NCI-H82 (cell line): Measurements from ENCODE around the gene NOP14.
A peak's percentile ranks its signal among the peaks of the same experiment; 100 is the strongest.
"Not testable (repeated sequence)": the region's sequence is repeated elsewhere in the genome, so short reads cannot be mapped to it uniquely, and the experiment has no call there.

ENCODE experiments used
- DNase-seq: peaks from one replicate; lab custom pipeline; 2025; lab: John Stamatoyannopoulos, UW

The NOP14 gene

DNA sequence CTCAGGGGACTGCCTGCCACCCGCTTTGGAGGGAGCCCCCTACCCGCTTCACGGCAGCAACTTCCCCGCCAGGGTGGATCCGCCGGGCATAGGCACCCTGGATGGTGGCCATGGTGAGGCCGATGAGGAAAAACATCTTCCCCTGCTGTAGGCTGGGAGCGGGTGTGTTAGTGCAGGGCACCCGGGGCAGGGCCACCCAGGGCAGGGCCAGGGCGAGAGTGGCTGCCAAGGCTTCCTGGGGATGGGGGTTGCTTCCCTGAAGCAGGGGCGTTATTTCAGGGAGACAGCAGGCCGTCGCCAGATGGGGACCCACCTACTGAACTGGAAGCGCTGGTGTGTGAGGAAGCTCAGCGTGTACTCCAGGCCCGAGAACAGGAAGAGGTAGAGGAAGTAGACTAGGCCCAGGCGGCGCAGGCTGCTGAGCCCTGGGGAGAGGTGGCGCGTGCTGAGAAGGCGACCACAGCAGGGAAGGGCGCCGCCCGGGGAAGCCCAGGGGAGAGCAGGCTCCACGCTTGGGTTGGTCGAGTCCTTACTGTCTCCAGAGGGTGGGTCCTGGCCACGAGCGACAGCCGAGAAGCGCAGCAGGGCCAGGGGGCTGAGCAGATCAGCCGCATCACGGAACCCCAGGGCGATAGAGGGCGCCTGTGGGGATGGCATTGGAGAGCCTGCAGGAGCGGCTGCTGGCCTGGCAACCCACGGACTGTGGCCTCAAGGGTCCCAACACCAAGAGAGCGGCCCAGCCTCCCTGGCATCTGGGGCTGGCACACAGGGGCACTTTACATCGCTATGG lies 31.5 kb downstream of the NOP14 start:
- DNase-seq, result peak; percentile 18

DNA sequence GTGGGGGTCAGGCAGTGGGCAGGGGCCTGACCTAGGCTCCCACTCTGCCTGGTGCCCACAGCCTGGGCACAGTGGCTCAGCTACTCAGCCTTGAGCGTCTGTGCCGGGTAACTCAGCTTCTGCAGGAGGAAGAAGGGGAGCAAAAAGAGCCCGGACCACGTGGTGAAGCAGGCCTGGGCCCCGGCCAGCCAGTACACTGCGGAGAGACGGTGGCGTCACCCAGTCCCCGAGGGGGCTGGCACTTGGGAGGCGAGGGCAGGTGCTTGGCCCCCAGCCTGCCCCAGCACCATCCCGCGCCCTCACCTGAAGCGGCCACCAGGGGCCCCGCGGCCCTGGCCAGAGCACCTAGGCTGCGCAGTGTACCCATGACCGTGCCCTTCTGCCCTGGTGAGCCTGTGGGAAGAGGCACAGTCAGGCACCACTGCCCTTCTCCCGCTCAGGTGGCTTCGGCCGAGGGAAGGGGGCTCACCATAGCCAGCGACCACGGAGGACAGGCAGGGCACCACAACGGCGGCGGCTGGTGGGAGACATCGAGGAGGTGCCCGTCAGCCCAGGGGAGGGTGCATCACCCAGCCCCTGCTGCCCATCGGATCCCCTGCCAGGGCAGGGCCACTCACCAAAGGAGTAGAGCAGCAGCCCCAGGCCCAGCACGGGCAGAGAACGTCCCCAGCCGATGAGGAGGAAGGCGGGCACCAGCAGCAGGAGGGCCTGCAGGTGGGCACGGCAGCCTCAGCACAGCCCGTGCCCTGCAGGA lies 32.3 kb downstream of the NOP14 start:
- DNase-seq, result no peak

DNA sequence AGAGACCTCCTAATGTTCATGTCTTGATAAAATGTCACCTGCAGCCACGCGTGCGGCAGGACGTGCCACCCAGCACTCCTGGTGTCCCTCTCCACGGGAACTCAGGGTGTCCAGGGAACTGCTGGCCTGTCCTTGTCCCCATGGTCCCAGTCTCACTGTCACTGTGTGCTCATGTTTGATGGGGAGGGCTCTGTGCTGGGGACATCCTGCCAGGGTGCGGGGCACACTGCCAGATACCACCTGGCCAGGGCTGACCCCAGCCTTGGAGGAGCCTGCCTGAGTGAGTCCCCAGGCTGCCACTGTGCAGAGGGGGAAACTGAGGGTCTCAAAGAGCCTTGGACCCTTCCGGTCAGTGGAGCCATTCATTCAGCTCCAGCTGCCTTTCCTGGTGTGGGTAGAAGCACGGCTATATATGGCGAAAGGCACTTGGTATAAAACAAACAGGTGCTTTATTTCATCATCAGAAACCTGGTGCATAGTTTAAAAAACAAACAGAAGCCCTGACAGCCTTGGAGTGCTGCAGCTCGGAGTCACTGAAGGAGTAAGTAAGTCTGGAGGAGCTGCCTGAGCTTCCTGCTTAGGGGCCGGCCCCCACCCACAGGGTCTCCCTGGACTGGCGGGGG lies 33.0 kb downstream of the NOP14 start:
- DNase-seq, result no peak

DNA sequence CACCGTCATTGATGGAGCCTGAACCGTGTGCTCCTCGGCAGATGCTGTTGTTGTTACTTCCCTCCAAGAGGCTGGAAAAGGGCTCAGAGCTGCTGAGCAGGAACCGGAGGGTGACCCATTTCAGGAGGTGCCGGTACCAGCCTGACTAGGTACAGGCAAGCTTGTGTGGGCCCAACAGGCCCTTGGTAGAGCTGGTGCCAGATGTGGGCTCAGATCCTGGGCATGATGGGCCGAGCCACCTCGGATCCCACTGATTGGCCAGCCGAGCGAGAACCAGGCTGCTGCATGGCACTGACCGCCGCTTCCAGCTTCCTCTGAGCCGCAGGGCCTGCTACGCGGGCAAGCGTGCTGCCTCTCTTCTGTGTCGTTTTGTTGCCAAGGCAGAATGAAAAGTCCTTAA lies 33.7 kb downstream of the NOP14 start:
- no peak for DNase-seq

DNA sequence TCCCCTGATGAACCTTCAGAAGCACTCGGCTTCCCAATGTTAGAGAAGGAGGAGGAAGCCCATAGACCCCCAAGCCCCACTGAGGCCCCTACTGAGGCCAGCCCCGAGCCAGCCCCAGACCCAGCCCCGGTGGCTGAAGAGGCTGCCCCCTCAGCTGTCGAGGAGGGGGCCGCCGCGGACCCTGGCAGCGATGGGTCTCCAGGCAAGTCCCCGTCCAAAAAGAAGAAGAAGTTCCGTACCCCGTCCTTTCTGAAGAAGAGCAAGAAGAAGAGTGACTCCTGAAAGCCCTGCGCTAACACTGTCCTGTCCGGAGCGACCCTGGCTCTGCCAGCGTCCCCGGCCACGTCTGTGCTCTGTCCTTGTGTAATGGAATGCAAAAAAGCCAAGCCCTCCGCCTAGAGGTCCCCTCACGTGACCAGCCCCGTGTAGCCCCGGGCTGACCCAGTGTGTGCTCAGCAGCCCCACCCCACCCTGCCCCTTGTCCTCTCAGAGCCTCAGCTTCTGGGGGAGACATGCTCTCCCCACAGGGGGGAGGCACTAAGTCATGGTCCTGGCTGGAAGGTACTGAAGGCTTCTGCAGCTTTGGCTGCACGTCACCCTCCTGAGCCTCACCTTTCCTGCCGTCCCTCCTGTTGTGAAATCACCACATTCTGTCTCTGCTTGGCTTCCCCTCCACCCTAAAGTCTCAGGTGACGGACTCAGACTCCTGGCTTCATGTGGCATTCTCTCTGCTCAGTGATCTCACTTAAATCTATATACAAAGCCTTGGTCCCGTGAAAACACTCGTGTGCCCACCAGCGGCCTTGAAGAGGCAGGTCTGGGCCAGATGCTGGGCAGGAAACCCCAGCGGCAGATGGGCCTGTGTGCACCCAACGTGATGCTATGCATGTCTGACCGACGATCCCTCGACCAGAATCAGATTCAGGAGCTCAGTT lies 34.7 kb downstream of the NOP14 start:
- DNase-seq, result no peak

DNA sequence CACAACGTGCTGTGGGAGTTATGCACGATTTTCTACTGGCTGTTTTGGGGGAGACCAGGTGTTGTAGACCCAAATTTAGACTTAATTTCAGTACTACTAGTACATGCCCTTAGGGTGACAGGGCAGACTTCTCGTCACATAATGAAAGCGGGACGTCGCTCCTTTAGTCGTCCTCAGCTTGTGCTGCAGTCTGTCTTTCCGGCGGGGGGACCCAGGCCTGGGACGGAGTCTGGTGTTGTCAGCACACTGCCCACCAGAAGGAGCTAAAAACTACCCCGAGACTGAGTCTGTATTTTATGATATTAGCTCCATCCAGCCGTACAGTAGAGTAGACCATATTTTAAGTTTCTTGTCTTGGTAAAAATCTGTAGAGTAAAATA lies 35.5 kb downstream of the NOP14 start:
- no peak for DNase-seq

DNA sequence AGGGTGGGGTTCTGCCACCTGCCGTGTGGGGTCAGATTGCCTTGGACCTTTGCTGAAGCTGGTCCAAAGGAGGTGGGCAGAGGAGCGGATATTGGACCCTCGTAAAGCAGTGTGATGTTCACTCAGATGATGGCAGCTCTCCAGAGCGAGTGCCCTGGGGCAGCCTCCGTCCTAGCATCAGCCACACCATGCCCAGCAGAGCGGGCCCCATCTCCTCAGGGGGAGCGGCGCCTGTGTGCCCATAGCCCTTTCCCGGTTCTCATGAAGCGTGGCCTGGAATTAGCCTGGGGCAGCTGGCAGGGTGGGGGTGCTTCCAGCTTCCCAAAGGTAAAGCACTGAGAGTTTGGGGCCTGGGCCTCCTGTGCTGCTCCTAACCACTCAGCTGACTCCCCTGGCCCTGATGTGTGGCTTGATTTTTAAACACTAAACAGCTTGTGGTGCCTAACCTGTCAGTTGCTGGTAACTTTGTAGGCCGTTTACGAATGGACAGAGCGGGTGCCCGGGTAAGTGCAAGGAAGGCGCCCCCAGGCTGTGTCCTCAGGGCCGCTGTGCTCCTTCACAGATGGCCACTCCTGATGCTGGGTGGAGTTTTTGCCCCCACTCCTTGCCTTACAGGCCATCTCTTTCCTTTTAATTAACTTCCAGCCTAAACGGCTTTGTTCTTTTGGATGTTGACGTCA lies 36.0 kb downstream of the NOP14 start:
- no peak for DNase-seq

DNA sequence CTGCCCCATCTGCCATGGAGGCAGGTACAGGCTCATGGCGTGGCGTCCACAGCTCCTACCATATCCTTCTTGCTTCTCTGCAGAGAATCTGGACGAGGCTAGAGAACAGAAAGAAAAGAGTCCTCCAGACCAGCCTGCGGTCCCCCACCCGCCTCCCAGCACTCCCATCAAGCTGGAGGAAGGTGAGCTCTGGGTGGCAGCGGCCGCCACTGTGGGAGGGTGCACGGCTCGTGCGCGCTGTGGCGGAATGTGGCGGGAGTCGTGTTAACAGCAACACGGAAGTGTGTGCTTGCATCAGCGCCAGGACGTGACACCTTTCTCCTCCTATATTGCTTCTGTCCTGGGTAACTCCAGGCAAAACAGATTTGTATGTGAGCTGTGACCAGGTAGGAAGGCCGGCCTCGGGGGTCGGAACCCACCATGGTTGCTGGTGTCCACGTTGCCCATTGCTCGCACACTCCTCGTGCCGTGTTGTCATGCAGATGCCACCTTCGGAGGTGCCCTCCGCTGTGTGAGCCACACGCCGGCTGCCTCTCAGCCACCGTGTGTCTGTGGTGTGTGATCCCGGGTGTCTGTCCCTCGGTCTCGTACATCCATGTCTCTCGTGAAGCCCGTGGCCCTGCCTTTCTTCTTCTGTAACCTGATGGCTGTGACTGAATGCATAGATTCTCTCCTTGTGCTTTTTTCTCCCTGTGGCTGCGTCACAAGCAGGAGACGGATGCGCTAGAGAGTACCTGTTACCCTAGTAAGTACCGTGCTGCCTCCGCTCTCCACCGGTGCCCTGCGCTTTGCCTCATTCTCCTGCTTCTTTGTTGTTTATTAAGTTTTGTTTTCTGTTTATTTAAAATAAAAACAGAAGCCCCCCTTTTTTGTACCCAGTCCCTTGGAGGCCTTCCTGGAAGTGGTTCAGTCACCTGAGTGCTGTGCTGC lies 37.0 kb downstream of the NOP14 start:
- DNase-seq, result no peak

DNA sequence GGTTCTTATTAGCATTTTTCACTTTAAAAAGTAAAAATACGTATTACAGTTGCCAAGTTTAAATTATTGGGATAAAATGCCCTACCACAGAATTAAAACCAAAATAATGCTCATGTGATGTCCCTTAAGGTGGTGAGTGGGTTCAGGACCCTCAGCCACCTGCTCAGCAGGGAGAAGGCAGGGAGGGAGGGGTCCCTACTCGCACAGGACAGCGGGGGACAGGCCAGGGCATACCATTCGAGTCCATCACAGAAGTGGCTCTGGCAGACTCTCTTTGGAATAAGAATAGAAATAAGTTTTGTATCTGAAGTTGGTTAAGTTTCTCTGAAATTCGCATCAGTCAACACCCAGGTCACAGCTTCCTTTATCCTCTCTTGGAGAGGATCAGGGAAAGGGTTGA lies 37.7 kb downstream of the NOP14 start:
- DNase-seq, result no peak

DNA sequence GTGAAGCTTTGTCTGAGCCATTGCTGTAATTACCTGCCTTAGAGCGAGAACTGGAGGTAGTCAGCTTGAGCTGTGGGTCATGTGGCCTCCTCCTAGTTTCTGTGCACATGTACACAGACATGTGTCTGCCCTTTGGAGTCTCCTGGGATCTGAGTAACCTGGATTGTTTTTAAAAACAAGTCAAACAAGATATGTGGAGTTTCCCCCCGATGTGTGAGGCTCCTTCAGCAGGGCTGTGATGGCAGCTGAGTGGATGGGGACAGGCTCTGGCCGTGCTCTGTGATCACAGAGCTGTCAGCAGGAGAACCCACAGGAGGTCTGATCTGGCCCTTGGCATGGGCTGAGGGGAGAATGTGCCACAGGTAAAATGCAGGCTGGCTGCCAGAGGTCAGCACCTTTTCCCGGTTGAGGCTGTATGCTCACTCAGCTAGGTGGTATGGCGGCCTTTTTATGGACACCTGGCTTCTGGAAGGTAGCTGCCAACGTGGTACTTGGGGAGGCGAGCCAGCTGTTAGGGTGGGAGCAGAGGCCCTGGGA lies 38.4 kb downstream of the NOP14 start:
- DNase-seq, result no peak

DNA sequence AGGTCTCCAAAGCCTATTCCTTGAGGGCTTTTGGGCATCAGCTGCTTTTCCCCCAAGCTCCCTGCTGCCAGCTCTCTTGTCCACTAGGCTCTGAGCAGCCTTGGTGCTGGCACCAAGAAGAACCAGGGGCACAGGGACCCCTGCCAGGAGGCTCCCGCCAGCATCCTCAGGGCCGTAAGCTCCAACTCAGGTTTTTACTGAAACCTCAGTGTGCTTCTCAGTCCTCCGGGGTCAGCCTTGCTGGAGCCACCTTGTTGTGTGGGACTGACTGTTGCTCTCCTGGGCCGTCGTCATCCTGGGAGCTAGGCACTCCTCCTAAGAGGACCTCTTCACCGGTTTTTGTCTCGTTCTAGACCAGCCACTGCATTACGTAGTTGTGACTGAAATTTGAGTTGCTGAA lies 38.9 kb downstream of the NOP14 start:
- no peak for DNase-seq

DNA sequence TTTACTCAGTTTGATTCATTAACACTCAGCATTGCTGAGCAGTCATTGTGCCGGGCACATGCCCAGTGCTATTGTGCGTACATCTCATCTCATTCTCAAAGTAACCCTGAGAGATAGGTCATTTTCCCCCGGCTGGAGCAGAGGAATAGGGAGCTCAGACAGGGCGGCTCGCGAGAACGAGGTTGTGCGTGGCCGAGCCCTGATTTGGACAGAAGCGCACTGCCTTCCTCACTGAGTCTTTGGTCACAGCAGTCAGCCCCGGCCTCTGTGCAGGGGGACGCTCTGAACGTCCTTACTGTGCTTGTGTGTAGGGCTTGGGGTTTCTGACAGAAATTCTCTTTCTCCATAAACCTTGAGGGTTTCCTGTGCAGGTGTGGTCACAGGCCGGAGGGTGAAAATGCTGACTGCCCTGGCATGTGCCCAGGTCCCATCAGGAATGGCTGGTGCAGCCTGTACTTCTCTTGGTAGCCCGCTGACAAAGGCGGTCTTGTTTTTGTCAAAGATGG lies 39.5 kb downstream of the NOP14 start:
- no peak for DNase-seq

DNA sequence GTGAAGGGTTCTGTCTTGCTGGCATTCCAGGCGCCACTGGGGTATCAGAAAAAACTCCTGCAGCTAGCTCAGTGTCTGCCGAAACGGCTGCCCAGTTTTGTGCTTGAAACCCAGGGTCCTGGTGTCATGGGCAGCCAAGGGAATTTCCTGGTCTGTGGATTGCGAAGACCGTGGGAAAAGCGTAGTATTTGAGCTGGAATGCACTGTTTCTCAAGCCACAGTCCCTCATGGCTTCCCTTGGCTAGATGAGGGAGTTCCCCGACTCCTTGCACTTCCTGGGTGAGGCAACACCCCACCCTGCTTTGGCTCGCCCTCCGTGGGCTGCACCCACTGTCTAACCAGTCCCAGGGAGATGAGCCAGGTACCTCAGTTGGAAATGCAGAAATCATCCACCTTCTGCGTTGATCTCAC lies 40.1 kb downstream of the NOP14 start:
- no peak for DNase-seq

DNA sequence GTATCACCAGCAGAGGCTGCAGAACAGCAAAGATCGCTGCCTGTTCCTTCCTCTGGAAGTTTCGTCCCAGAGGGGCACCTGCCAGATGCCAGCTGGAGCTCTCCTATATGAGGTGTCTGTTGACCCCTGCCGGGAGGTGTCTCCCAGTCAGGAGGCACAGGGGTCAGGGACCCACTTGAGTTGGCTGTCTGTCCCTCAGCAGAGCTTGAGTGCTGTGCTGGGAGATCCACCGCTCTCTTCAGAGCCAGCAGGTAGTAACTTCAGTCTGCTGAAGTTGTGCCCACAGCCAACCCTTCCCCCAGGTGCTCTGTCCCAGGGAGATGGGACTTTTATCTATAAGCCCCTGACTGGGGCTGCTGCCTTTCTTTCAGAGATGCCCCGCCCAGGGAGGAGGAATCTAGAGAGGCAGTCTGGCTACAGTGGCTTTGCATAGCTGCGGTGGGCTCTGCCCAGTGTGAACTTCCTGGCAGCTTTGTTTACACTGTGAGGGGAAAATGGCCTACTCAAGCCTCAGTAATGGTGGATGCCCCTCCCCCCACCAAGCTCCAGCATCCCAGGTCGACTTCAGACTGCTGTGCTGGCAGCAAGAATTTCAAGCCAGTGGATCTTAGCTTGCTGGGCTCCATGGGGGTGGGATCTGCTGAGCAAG lies 40.6 kb downstream of the NOP14 start:
- not testable (repeated sequence) for DNase-seq

DNA sequence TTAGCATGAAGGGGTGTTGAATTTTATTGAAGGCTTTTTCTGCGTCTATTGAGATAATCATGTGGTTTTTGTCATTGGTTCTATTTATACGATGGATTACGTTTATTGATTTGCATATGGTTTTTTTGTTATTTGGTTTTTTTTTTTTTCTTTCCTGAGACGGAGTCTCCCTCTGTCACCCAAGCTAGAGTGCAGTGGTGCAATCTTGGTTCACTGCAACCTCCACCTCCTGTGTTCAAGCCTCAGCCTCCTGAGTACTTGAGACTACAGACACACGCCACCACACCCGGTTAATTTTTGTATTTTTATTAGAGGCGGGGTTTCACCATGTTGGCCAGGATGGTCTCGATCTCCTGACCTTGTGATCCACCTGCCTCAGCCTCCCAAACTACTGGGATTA lies 44.5 kb downstream of the NOP14 start:
- DNase-seq, result not testable (repeated sequence)

DNA sequence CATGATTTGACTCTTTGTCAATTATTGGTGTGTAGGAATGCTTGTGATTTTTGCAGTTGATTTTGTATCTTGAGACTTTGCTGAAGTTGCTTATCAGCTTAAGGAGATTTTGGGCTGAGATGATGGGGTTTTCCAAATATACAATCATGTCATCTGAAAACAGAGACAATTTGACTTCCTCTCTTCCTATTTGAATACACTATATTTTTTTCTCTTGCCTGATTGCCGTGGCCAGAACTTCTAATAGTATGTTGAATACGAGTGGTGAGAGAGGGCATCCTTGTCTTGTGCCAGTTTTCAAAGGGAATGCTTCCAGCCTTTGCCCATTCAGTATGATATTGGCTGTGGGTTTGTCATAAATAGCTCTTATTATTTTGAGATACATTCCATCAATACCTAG lies 44.9 kb downstream of the NOP14 start:
- DNase-seq, result not testable (repeated sequence)

DNA sequence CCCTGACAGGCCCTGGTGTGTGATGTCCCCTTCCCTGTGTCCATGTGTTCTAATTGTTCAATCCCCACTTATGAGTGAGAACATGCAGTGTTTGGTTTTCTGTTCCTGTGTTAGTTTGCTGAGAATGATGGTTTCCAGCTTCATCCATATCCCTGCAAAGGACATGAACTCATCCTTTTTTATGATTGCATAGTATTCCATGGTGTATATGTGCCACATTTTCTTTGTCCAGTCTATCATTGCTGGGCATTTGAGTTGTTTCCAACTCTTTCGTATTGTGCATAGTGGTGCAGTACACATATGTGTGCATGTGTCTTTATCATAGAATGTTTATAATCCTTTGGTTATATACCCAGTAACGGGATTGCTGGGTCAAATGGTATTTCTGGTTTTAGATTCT lies 46.5 kb downstream of the NOP14 start:
- not testable (repeated sequence) for DNase-seq

DNA sequence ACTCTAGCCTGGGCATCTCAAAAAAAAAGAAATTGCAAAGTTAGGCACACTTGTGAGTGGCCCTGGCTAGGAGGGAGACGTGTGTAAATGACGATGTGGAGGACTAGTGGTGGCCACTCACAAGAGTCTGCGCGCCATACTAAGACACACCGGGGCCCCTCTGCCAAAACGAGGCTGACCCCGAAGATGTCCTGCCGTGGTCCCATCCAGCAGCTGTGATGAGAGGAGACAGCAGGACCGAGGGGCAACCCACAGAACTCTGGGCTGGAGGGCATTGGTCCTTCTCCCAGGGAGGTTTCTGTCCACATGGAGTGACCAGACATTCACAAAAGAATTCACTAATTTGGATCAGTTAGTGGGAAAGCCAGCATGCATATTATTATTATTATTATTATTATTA lies 47.4 kb downstream of the NOP14 start:
- no peak for DNase-seq
